SK-N-SH (cell line): ENCODE measurements around the gene GSTT2. TPM values are rescaled to one million over a fixed set of nuclear protein-coding genes. Genes with fewer than 3 reads are reported as not detected.

Experiments
- CTCF ChIA-PET: fragments of 300-600, 350-600 bp; formaldehyde crosslinking; extraction: SDS; loops from one replicate; lab custom pipeline; 2021; lab: Yijun Ruan, JAX
- POLR2A ChIA-PET: fragments of 350-600 bp; sonication (Branson Sonifier 250); formaldehyde crosslinking; extraction: SDS; loops from one replicate; lab custom pipeline; 2020; ENCODE audit warnings: antibody characterized with exemption, inconsistent platforms; lab: Yijun Ruan, JAX
- DNase-seq: peaks from one replicate; pipeline ENCODE4 v3.0.0; 2012
- H2AFZ ChIP-seq: fragments of 200-600 bp; sonication (generic); 2 replicates; pipeline ENCODE4 v1.8.1; 2016; ENCODE audit warnings: antibody characterized with exemption, mild to moderate bottlenecking, low read depth
- H3F3A ChIP-seq: fragments of 200-600 bp; sonication (generic); replicated peaks from 2 replicates; pipeline ENCODE3; 2016; ENCODE audit warnings: antibody characterized with exemption, mild to moderate bottlenecking; ENCODE audit not compliant: insufficient read depth
- H3K27ac ChIP-seq, 2 experiments: fragments of 200-500 bp in 1 of 2; fragments of 200-600 bp in 1 of 2; sonication (Bioruptor generic) in 1 of 2; sonication (generic), shearing (Covaris generic) in 1 of 2; 2 replicates each; pipeline versions ENCODE4 v1.5.1 to v1.6.1; 2014 to 2016; ENCODE audit warnings: low read depth in 2 of 2, inconsistent platforms in 1 of 2, low read length in 1 of 2, mild to moderate bottlenecking in 1 of 2, mixed read lengths in 1 of 2
- H3K27me3 ChIP-seq: fragments of 200-600 bp; sonication (generic), shearing (Covaris generic); 2 replicates; pipeline ENCODE4 v1.6.1; 2016; ENCODE audit warnings: mixed run types; ENCODE audit not compliant: insufficient read depth
- H3K36me3 ChIP-seq, 2 experiments: fragments of 200-500 bp in 1 of 2; fragments of 200-600 bp in 1 of 2; sonication (Bioruptor generic) in 1 of 2; sonication (generic) in 1 of 2; replicated peaks in 1 of 2; 2 replicates each; pipeline versions ENCODE3 to v1.5.1; 2014 to 2016; ENCODE audit warnings: low read length in 1 of 2, mild to moderate bottlenecking in 1 of 2; ENCODE audit not compliant: insufficient read depth in 2 of 2, control insufficient read depth in 1 of 2
- H3K4me1 ChIP-seq, 2 experiments: fragments of 200-500 bp in 1 of 2; fragments of 200-600 bp in 1 of 2; sonication (Bioruptor generic) in 1 of 2; sonication (generic), shearing (Covaris generic) in 1 of 2; 2 replicates each; pipeline versions ENCODE4 v1.5.1 to v1.6.1; 2014 to 2016; ENCODE audit warnings: low read depth in 1 of 2, low read length in 1 of 2, mixed run types in 1 of 2; ENCODE audit not compliant: insufficient read depth in 2 of 2, control insufficient read depth in 1 of 2
- H3K4me2 ChIP-seq: fragments of 200-600 bp; sonication (generic), shearing (Covaris generic); 2 replicates; pipeline ENCODE4 v1.6.1; 2017; ENCODE audit warnings: mixed run types
- H3K4me3 ChIP-seq, 2 experiments: fragments of 200-500 bp in 1 of 2; fragments of 200-600 bp in 1 of 2; sonication (Bioruptor generic) in 1 of 2; sonication (generic), shearing (Covaris generic) in 1 of 2; 2 replicates each; pipeline versions ENCODE4 v1.5.1 to v1.8.1; 2014 to 2016; ENCODE audit warnings: low read depth in 2 of 2, inconsistent platforms in 1 of 2, low read length in 1 of 2, mild to moderate bottlenecking in 1 of 2, mixed read lengths in 1 of 2, moderate library complexity in 1 of 2
- H3K79me2 ChIP-seq: fragments of 200-600 bp; sonication (generic); 2 replicates; pipeline ENCODE4 v1.8.1; 2017; ENCODE audit warnings: mild to moderate bottlenecking; ENCODE audit not compliant: insufficient read depth
- H3K9ac ChIP-seq: fragments of 200-600 bp; sonication (generic); 2 replicates; pipeline ENCODE4 v1.6.1; 2017; ENCODE audit warnings: mixed run types
- H3K9me2 ChIP-seq: fragments of 200-600 bp; sonication (generic); 2 replicates; pipeline ENCODE4 v1.6.1; 2017; ENCODE audit warnings: mixed run types
- H3K9me3 ChIP-seq: fragments of 200-600 bp; sonication (generic); 2 replicates; pipeline ENCODE4 v1.6.1; 2017; ENCODE audit warnings: mixed run types, mild to moderate bottlenecking, moderate library complexity
- H4K20me1 ChIP-seq: fragments of 200-600 bp; sonication (generic); 2 replicates; pipeline ENCODE4 v1.6.1; 2017; ENCODE audit warnings: mild to moderate bottlenecking, mixed run types; ENCODE audit not compliant: insufficient read depth
- EP300 ChIP-seq, 2 experiments: IDR thresholded peaks; 2 replicates each; pipeline versions ENCODE4 v1.4.0 to v1.6.1; 2012; ENCODE audit warnings: borderline replicate concordance in 1 of 2, low read depth in 1 of 2, low read length in 1 of 2
- FOXJ3 ChIP-seq: sonication (generic); formaldehyde crosslinking; IDR thresholded peaks from 2 replicates; pipeline ENCODE4 v1.5.1; 2020; ENCODE audit warnings: mild to moderate bottlenecking, missing genetic modification reagents
- FOXM1 ChIP-seq: IDR thresholded peaks from 2 replicates; pipeline ENCODE4 v1.4.0; 2012; ENCODE audit warnings: low read depth, mild to moderate bottlenecking
- GABPA ChIP-seq: IDR thresholded peaks from 2 replicates; pipeline ENCODE4 v1.4.0; 2012; ENCODE audit warnings: low read depth, mild to moderate bottlenecking
- GATA2 ChIP-seq: sonication (generic); formaldehyde crosslinking; IDR thresholded peaks from 2 replicates; pipeline ENCODE4 v1.5.0; 2020; ENCODE audit warnings: mild to moderate bottlenecking, missing genetic modification reagents
- JUND ChIP-seq: IDR thresholded peaks from 2 replicates; pipeline ENCODE4 v1.4.0; 2012
- MEF2A ChIP-seq: IDR thresholded peaks from 2 replicates; pipeline ENCODE4 v1.4.0; 2012; ENCODE audit warnings: low read depth, borderline replicate concordance
- MXI1 ChIP-seq: IDR thresholded peaks from 2 replicates; pipeline ENCODE4 v1.6.1; 2012; ENCODE audit warnings: mild to moderate bottlenecking, low read depth, low read length, improper control_type of control experiment
- RAD21 ChIP-seq: IDR thresholded peaks from 2 replicates; pipeline ENCODE4 v1.6.1; 2012; ENCODE audit warnings: mild to moderate bottlenecking, low read length
- RCOR1 ChIP-seq: fragments of 150-350 bp; IDR thresholded peaks from 2 replicates; pipeline ENCODE4 v1.6.1; 2017; ENCODE audit warnings: antibody characterized with exemption, low read length
- TAF1 ChIP-seq: IDR thresholded peaks from 2 replicates; pipeline ENCODE4 v1.6.1; 2012; ENCODE audit warnings: low read depth, mild to moderate bottlenecking, low read length, moderate library complexity, borderline replicate concordance
- WGBS: methylation state at CpG from one replicate; pipeline ENCODE4 v1.1.6; 2017; ENCODE audit warnings: low lambda C conversion rate; 5-methylcytosine and 5-hydroxymethylcytosine counted together
- polyA plus RNA-seq, 3 experiments: library from polyadenylated mRNA; depleted of rRNA; stranded (reverse); fragments of >200 nt; gene quantifications; 2 replicates each; pipeline ENCODE4 v1.2.3, GENCODE V29; 2012
- TF ChIP-seq, protein P1 (sequence below): IDR thresholded peaks from 2 replicates; pipeline ENCODE4 v1.4.0; 2012; ENCODE audit warnings: low read depth, borderline replicate concordance
- TF ChIP-seq, protein P2 (sequence below): IDR thresholded peaks from 2 replicates; pipeline ENCODE4 v1.4.0; 2012; ENCODE audit warnings: low read depth
- TF ChIP-seq, protein P3 (sequence below): fragments of 150-350 bp; IDR thresholded peaks from 2 replicates; pipeline ENCODE4 v1.6.1; 2016; ENCODE audit warnings: mild to moderate bottlenecking, low read depth, low read length

Gene GSTT2
- polyA plus RNA-seq, 1 of the 3 experiments (the other 2 are of a cell fraction) = 3.7 TPM

DNA sequence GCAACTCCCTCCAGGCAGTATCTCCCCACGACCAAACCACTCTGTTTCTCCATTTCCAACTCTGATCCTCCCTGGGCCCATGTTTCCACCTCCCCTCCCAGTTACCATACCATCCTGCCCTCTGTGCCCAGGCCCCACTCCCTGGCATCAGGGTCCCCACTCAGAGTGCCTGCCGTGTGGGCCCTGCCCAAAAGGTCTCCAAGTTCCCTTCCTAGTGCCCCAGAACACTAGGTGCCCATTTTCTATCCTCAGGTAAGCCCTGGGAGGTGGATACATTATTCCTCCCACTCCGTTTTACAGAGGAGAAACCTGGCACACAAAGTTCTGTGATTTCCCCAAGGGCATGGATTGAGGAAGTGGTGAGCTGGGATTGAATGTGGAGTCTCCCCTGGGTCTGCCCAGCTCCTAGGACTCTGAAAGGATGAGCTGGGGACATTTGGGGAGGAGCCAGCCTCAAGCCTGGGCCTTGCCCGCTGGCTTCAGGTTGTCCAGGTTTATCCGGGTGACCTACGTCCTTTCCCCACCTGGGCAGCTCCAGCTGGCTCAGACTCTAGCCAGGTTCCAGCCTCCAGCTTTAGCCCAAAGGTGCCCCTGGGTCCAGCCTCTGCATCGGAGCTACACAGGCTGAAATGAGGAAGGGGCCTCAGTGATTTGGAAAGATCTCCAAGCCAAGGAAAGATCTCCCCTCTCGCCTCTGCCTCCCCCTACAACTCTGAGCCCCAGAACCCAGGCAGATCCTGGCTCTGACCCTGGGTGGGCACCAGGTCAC, 27.5 kb downstream of the GSTT2 start:
- H4K20me1 ChIP-seq = no peaks in the 10 kb centered on the region
- H3K79me2 ChIP-seq = peaks cover 12% of the 10 kb centered on the region
- H3K9ac ChIP-seq = no peak overlapping the region
- DNase-seq = no peak
- H3K9me3 ChIP-seq = no peaks in the 10 kb centered on the region
- H3K9me2 ChIP-seq = no peaks in the 10 kb centered on the region
- H3K4me2 ChIP-seq = no peak overlapping the region
- H3K27me3 ChIP-seq = no peaks in the 10 kb centered on the region
- H3K36me3 ChIP-seq = no peaks in the 10 kb centered on the region
- no peak overlapping the region for H2AFZ ChIP-seq
- no peak overlapping the region for H3K27ac ChIP-seq
- WGBS = 46% methylated on average over 7 of the region's 8 CpGs
- no peak overlapping the region for H3K4me3 ChIP-seq
- POLR2A ChIA-PET = no interaction called here
- peaks cover 2 to 8% of the 10 kb centered on the region in 2 experiments; a peak in 2 of 4 replicates for H3K4me1 ChIP-seq
- CTCF ChIA-PET = no interaction called here
- H3F3A ChIP-seq = peaks cover 6% of the 10 kb centered on the region
- TF ChIP-seq EP300 (IDR thresholded peaks at IDR 0.05; ENCODE audit: borderline replicate concordance in 1 of 2, low read depth in 1 of 2, low read length in 1 of 2) (no peak), FOXM1 (no peak), GATA2 (CRISPR knock-in tag) (no peak), RCOR1 (no peak), GABPA (no peak), MEF2A (no peak)
- TF ChIP-seq, protein P1, sequence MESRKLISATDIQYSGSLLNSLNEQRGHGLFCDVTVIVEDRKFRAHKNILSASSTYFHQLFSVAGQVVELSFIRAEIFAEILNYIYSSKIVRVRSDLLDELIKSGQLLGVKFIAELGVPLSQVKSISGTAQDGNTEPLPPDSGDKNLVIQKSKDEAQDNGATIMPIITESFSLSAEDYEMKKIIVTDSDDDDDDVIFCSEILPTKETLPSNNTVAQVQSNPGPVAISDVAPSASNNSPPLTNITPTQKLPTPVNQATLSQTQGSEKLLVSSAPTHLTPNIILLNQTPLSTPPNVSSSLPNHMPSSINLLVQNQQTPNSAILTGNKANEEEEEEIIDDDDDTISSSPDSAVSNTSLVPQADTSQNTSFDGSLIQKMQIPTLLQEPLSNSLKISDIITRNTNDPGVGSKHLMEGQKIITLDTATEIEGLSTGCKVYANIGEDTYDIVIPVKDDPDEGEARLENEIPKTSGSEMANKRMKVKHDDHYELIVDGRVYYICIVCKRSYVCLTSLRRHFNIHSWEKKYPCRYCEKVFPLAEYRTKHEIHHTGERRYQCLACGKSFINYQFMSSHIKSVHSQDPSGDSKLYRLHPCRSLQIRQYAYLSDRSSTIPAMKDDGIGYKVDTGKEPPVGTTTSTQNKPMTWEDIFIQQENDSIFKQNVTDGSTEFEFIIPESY = no peak

DNA sequence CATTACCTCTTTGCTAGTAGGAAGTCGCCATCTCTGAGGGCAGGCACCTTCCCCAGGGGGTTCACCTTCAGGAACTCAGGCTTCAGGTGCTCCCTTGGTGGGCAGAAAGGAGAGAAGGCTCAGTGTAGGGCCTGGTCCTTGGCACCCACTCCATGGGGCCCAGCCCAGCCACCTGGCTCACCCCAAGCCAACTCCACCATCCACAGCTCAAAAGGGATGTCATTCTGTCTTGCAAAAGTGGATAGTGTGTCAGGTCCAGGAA, 28.0 kb downstream of the GSTT2 start:
- Histone ChIP-seq H3K27me3 (no peaks in the 10 kb centered on the region), H3K27ac (no peak overlapping the region), H3K9me2 (no peaks in the 10 kb centered on the region), H3K9me3 (no peaks in the 10 kb centered on the region), H3K79me2 (peaks cover 17% of the 10 kb centered on the region), H3K9ac (no peak overlapping the region), H3K4me1 (peaks cover 7 to 8% of the 10 kb centered on the region in 2 experiments; a peak in 3 of 4 replicates), H4K20me1 (no peaks in the 10 kb centered on the region), H3K36me3 (no peaks in the 10 kb centered on the region), H2AFZ (no peak overlapping the region), H3K4me2 (no peak overlapping the region), H3K4me3 (no peak overlapping the region), H3F3A (peaks cover 10% of the 10 kb centered on the region)
- TF ChIP-seq, protein P2, sequence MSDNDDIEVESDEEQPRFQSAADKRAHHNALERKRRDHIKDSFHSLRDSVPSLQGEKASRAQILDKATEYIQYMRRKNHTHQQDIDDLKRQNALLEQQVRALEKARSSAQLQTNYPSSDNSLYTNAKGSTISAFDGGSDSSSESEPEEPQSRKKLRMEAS = no peak
- TF ChIP-seq, protein P1 = no peak
- TF ChIP-seq, protein P3, sequence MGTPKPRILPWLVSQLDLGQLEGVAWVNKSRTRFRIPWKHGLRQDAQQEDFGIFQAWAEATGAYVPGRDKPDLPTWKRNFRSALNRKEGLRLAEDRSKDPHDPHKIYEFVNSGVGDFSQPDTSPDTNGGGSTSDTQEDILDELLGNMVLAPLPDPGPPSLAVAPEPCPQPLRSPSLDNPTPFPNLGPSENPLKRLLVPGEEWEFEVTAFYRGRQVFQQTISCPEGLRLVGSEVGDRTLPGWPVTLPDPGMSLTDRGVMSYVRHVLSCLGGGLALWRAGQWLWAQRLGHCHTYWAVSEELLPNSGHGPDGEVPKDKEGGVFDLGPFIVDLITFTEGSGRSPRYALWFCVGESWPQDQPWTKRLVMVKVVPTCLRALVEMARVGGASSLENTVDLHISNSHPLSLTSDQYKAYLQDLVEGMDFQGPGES = no peak
- TF ChIP-seq GABPA (no peak), MXI1 (no peak), GATA2 (CRISPR knock-in tag) (no peak), JUND (no peak), TAF1 (no peak), RAD21 (no peak), FOXJ3 (CRISPR knock-in tag) (no peak)
- CTCF ChIA-PET = interaction anchor here (1.1 kb wide), 1 partner anchor 94 kb away, joined by 4 read pairs; no protein-coding TSS in a partner anchor
- no peak for DNase-seq
- POLR2A ChIA-PET = no interaction called here
- 14% methylated on average over 1 of the region's 1 CpG for WGBS
